NCI-H187 treated with DMSO at 0.1 percent for 48 hours (cell line): Measurements from ENCODE around the gene TPSAB1.
"Not testable (repeated sequence)": the region's sequence is repeated elsewhere in the genome, so short reads cannot be mapped to it uniquely, and the experiment has no call there.

Experiments used
- DNase-seq: peaks from one replicate; lab custom pipeline; 2025; lab: John Stamatoyannopoulos, UW

TPSAB1 gene

GRCh38 chr16:1247903-1248537 lies 7.5 kb downstream of the TPSAB1 start:
- DNase-seq, result not testable (repeated sequence)

- not testable (repeated sequence) for DNase-seq
Measured at GRCh38 chr16:1249031-1249755, 8.7 kb downstream of the TPSAB1 start.

- DNase-seq, result not testable (repeated sequence)
Measured at GRCh38 chr16:1253701-1254364, 13.3 kb downstream of the TPSAB1 start.

GRCh38 chr16:1254821-1255220 lies 14.3 kb downstream of the TPSAB1 start:
- DNase-seq, result not testable (repeated sequence)

- DNase-seq, result not testable (repeated sequence)
Measured at GRCh38 chr16:1255276-1256122, 15.0 kb downstream of the TPSAB1 start, which contains the start of gene TPSD1. Gene TPSD1 (plus strand): TSS chr16:1256069. CDS start chr16:1256281, 212 bp downstream.

GRCh38 chr16:1256296-1256873 lies 15.9 kb downstream of the TPSAB1 start:
- not testable (repeated sequence) for DNase-seq

- no peak for DNase-seq
Measured at GRCh38 chr16:1256874-1257322, 16.4 kb downstream of the TPSAB1 start.

GRCh38 chr16:1257561-1258224 lies 17.2 kb downstream of the TPSAB1 start:
- DNase-seq, result no peak

GRCh38 chr16:1258225-1258600 lies 17.7 kb downstream of the TPSAB1 start:
- no peak for DNase-seq

- no peak for DNase-seq
Measured at GRCh38 chr16:1258906-1259759, 18.6 kb downstream of the TPSAB1 start.

GRCh38 chr16:1259760-1260068 lies 19.2 kb downstream of the TPSAB1 start:
- no peak for DNase-seq

GRCh38 chr16:1260101-1260680 lies 19.7 kb downstream of the TPSAB1 start:
- no peak for DNase-seq

- no peak for DNase-seq
Measured at GRCh38 chr16:1261131-1261892, 20.8 kb downstream of the TPSAB1 start.

GRCh38 chr16:1262210-1262845 lies 21.8 kb downstream of the TPSAB1 start:
- no peak for DNase-seq

- DNase-seq, result no peak
Measured at GRCh38 chr16:1262846-1263221, 22.3 kb downstream of the TPSAB1 start.

GRCh38 chr16:1263591-1264344 lies 23.3 kb downstream of the TPSAB1 start:
- no peak for DNase-seq

- no peak for DNase-seq
Measured at GRCh38 chr16:1264345-1265089, 24.0 kb downstream of the TPSAB1 start.
